GM18951 (cell line): ENCODE results near the gene IHH.

Experiments
- POLR2A ChIP-seq: IDR thresholded peaks from 4 replicates; pipeline ENCODE4 v1.6.1; 2011; ENCODE audit warnings: mild to moderate bottlenecking; ENCODE audit not compliant: insufficient read length, insufficient read depth; ENCODE audit errors: extremely low read depth
- in situ Hi-C: fragments of 300-500 bp; cut with MboI; formaldehyde crosslinking; loops from one replicate; pipeline ENCODE4 v1.12.0; 2022; ENCODE audit warnings: low sequenced_read_pairs, mixed read lengths, inconsistent platforms; ENCODE audit not compliant: unreplicated experiment

IHH gene

GRCh38 chr2:219082332-219082958 lies 21.7 kb upstream of the IHH start:
- TF ChIP-seq POLR2A: no peak
- in situ Hi-C loops: no loop called here

- in situ Hi-C loops: no loop called here
- no peak for TF ChIP-seq POLR2A
These were observed 21.1 kb upstream of the IHH start for GRCh38 chr2:219081701-219082331.

- TF ChIP-seq POLR2A: no peak
- in situ Hi-C loops: no loop called here
These were observed 20.4 kb upstream of the IHH start for GRCh38 chr2:219081096-219081495.

GRCh38 chr2:219079417-219079816 lies 18.7 kb upstream of the IHH start:
- in situ Hi-C loops: no loop called here
- TF ChIP-seq POLR2A: no peak

GRCh38 chr2:219078951-219079350 lies 18.2 kb upstream of the IHH start:
- in situ Hi-C loops: no loop called here
- TF ChIP-seq POLR2A: no peak

- in situ Hi-C loops: no loop called here
- TF ChIP-seq POLR2A: no peak
These were observed 17.4 kb upstream of the IHH start for GRCh38 chr2:219078126-219078525.

GRCh38 chr2:219076253-219076652 lies 15.5 kb upstream of the IHH start:
- in situ Hi-C loops: no loop called here
- TF ChIP-seq POLR2A: no peak

- no peak for TF ChIP-seq POLR2A
- in situ Hi-C loops: no loop called here
These were observed 12.8 kb upstream of the IHH start for GRCh38 chr2:219073413-219074129.

- no peak for TF ChIP-seq POLR2A
- in situ Hi-C loops: no loop called here
These were observed 12.1 kb upstream of the IHH start for GRCh38 chr2:219072741-219073250.

GRCh38 chr2:219071131-219071816 lies 10.6 kb upstream of the IHH start:
- no peak for TF ChIP-seq POLR2A
- in situ Hi-C loops: no loop called here

GRCh38 chr2:219065484-219065883 lies 4.8 kb upstream of the IHH start:
- TF ChIP-seq POLR2A: no peak
- in situ Hi-C loops: no loop called here

GRCh38 chr2:219062081-219062480 lies 1.4 kb upstream of the IHH start:
- in situ Hi-C loops: no loop called here
- no peak for TF ChIP-seq POLR2A
